ENCODE results near the gene SCAF1. TPM values are rescaled to one million over a fixed set of nuclear protein-coding genes. Genes with fewer than 3 reads are reported as not detected.

The SCAF1 gene
- total and polyA plus RNA-seq, 2 of the 13 experiments (the other 11 are each of a cell fraction or from before 2014, with no cell fraction given): 3.3 to 6.1 TPM

DNA sequence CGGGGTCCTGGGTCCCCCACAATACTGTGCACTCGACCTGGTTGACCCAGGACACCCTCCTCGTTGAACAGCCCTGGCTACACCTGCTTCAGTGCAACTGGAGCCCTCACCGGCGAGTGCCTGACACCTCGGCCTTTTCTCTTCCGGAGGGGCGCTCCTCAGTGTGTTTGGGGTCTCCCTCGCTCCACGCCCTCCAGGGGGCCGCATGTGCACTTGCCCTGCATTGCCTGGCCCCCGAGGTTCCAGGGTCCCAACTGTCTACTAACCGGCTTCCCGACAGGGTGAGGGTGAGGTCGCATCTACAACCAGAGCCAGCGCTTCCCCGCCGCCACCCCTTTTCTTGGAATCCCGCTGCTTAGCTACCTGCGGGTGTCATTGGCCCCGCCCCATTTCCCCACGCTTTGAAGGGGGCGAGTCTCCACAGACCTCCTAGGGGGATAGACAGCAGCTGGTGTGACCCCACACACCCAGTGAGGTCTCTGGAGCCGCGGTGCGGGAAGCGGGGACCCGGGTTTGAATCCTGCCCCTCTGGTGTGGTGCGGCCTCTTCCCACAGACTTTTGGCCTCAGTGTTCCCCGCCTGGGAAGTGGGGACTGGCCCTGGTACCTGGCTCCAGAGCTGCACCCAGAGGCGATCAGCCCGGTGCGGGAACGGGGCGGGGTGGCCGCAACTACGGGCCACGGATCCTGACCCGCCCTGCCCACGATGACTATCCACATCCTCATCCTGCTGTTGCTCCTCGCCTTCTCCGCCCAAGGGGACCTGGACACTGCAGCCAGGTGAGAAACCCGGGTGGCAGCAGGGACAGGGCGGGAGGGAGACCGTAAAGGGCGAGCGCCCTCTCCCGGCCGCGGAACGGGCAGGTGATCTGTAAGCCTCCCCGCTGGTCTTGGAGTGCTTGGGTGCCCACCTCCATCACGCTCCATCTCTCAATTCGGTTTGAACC lies 47.4 kb downstream of the SCAF1 start, which contains the start of gene ADM5:
TSS of gene ADM5 (plus strand) at position 462 of the 946 bp plus-strand sequence. CDS start at position 706, 244 bp downstream.
- Histone ChIP-seq H3K27me3 (ENCODE audit: control insufficient read depth in 1 of 2, insufficient read depth in 2 of 2, low read length in 2 of 2) (no peaks in the 10 kb centered on the region), H3K9ac (ENCODE audit: insufficient read depth, low read depth, low read length) (no peak within 1 kb of the TSS), H3K27ac (ENCODE audit: extremely low read length, insufficient read depth, low read length) (no peak within 1 kb of the TSS), H2AFZ (ENCODE audit: low read length) (no peak within 1 kb of the TSS), H4K20me1 (ENCODE audit: insufficient read depth, low read length) (peaks cover 5% of the 10 kb centered on the region; the same call in 1 of the 2 replicates), H3K36me3 (replicated peaks in 1 of 2; ENCODE audit: control insufficient read depth in 1 of 2, insufficient read depth in 2 of 2, low read length in 2 of 2) (peaks cover 14 to 33% of the 10 kb centered on the region in 2 experiments), H3K4me2 (ENCODE audit: low read depth, low read length) (no peak within 1 kb of the TSS), H3K4me3 (replicated peaks in 1 of 3; ENCODE audit: insufficient read depth in 1 of 3, low read depth in 2 of 3, low read length in 3 of 3) (no peak within 1 kb of the TSS), H3K4me1 (ENCODE audit: insufficient read depth, low read length) (no peaks in the 10 kb centered on the region), H3K79me2 (ENCODE audit: insufficient read depth, low read length) (no peaks in the 10 kb centered on the region), H3K9me3 (ENCODE audit: low read length) (no peaks in the 10 kb centered on the region)
- 96% methylated on average over 37 of the region's 54 CpGs for WGBS (ENCODE audit: low lambda C conversion rate)
- FAIRE-seq: no peak
- ChIA-PET CTCF (ENCODE audit: low intra/inter-chr PET ratio, low total read pairs) (no interaction called here), POLR2A (interaction anchor here (1.9 kb wide), 1 partner anchor 13 kb away, joined by 5 read pairs; no protein-coding TSS in a partner anchor)
- no TSS peak for BruUV-seq (replicated peaks)
- no peak for DNase-seq (ENCODE audit: low spot score)
- ATAC-seq: peak; percentile 3; the same call in 2 of the 3 replicates
- intact Hi-C loops (cut with micrococcal nuclease; ENCODE audit: unreplicated experiment): no loop called here
- in situ Hi-C loops (cut with HindIII; ENCODE audit: extremely low pct_ligation_motif_present, low pct_unique_long_range_greater_than_20kb): no loop called here
- TF ChIP-seq STAG1 (CRISPR knock-in tag; IDR thresholded peaks at IDR 0.05) (no peak), ZFP62 (CRISPR knock-in tag; IDR thresholded peaks at IDR 0.05) (no peak), POLR2G (IDR thresholded peaks at IDR 0.05; ENCODE audit: low read depth, low read length) (peak; percentile 60; the same call in 1 of the 2 replicates), AGO1 (IDR thresholded peaks at IDR 0.05; ENCODE audit: low read depth, low read length, poor library complexity, severe bottlenecking) (peak; percentile 76), AKAP8 (CRISPR knock-in tag; IDR thresholded peaks at IDR 0.05) (peak; percentile 3; the same call in 1 of the 2 replicates), ZC3H13 (CRISPR knock-in tag; IDR thresholded peaks at IDR 0.05) (peak; percentile 51; the same call in 1 of the 2 replicates), POLR2A (IDR thresholded peaks at IDR 0.05; ENCODE audit: insufficient read depth in 1 of 2, low read depth in 2 of 2, low read length in 2 of 2) (peak in 1 of 2 experiments; percentile 33; a peak in 2 of 4 replicates), ZFAT (CRISPR knock-in tag; conservative IDR thresholded peaks at IDR 0.05) (no peak), SRY (CRISPR knock-in tag; IDR thresholded peaks at IDR 0.05) (0 out of 2 replicates have a peak, but pooled peaks have one; percentile 39), RBFOX2 (IDR thresholded peaks at IDR 0.05; ENCODE audit: low read depth, low read length) (peak; percentile 66), SP2 (CRISPR knock-in tag; IDR thresholded peaks at IDR 0.05) (no peak), RBM22 (optimal IDR thresholded peaks at IDR 0.05; ENCODE audit: low read length) (peak; percentile 92), NFE2L2 (IDR thresholded peaks at IDR 0.05; ENCODE audit: low read length) (no peak), ZNF589 (CRISPR knock-in tag; conservative IDR thresholded peaks at IDR 0.05) (peak; percentile 26; the same call in 1 of the 2 replicates), AGO2 (optimal IDR thresholded peaks at IDR 0.05; ENCODE audit: low read depth, low read length) (peak; percentile 96), MBD4 (IDR thresholded peaks at IDR 0.05; ENCODE audit: borderline replicate concordance, low read length) (no peak)
- TF ChIP-seq, protein P1, sequence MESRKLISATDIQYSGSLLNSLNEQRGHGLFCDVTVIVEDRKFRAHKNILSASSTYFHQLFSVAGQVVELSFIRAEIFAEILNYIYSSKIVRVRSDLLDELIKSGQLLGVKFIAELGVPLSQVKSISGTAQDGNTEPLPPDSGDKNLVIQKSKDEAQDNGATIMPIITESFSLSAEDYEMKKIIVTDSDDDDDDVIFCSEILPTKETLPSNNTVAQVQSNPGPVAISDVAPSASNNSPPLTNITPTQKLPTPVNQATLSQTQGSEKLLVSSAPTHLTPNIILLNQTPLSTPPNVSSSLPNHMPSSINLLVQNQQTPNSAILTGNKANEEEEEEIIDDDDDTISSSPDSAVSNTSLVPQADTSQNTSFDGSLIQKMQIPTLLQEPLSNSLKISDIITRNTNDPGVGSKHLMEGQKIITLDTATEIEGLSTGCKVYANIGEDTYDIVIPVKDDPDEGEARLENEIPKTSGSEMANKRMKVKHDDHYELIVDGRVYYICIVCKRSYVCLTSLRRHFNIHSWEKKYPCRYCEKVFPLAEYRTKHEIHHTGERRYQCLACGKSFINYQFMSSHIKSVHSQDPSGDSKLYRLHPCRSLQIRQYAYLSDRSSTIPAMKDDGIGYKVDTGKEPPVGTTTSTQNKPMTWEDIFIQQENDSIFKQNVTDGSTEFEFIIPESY (CRISPR knock-in tag; IDR thresholded peaks at IDR 0.05): peak; percentile 75; the same call in 1 of the 2 replicates

All from HepG2 (cell line).